Tibial nerve (tissue), 4 donors: ENCODE results near the gene SLC12A8. TPM values are rescaled to one million over a fixed set of nuclear protein-coding genes. Genes with fewer than 3 reads are reported as not detected.

Experiments
- DNase-seq, 2 donors: peaks; one replicate each; pipeline ENCODE4 v3.0.0-alpha.2; 2019; ENCODE audit warnings: low spot score in 2 of 2
- H3K27ac ChIP-seq, 4 donors: fragments of 200-600 bp; sonication (generic) in 3 of 4; one replicate each; pipeline ENCODE4 v1.5.1; 2017 to 2019; ENCODE audit warnings: mild to moderate bottlenecking in 1 of 4
- H3K27me3 ChIP-seq, 2 donors: fragments of 200-600 bp; sonication (generic) in 1 of 2; one replicate each; pipeline versions ENCODE4 v1.5.1 to v1.6.0; 2017 to 2019
- H3K36me3 ChIP-seq, 3 donors: fragments of 200-600 bp; sonication (generic); one replicate each; pipeline ENCODE4 v1.5.1; 2018 to 2019
- H3K4me1 ChIP-seq, 4 donors: fragments of 200-600 bp; sonication (generic) in 3 of 4; one replicate each; pipeline ENCODE4 v1.5.1; 2017 to 2019
- H3K4me3 ChIP-seq, 4 donors: fragments of 200-600 bp; sonication (generic) in 3 of 4; one replicate each; pipeline ENCODE4 v1.5.1; 2017 to 2019; ENCODE audit warnings: mild to moderate bottlenecking in 1 of 4, moderate library complexity in 1 of 4
- H3K9me3 ChIP-seq, 4 donors: fragments of 200-600 bp; sonication (generic) in 3 of 4; one replicate each; pipeline ENCODE4 v1.5.1; 2017 to 2019
- EP300 ChIP-seq, 2 donors: sonication (generic); formaldehyde crosslinking; IDR thresholded peaks; one replicate each; pipeline ENCODE4 v1.6.1; 2017; ENCODE audit warnings: antibody characterized with exemption in 2 of 2, mild to moderate bottlenecking in 1 of 2
- POLR2A ChIP-seq, 2 donors: fragments of 450-650 bp; IDR thresholded peaks; one replicate each; pipeline ENCODE4 v1.6.1; 2017; ENCODE audit warnings: antibody characterized with exemption in 2 of 2, mild to moderate bottlenecking in 2 of 2, moderate library complexity in 2 of 2
- WGBS, 2 donors: methylation state at CpG; one replicate each; pipeline ENCODE4 v1.1.5; 2018; 5-methylcytosine and 5-hydroxymethylcytosine counted together
- total RNA-seq, 4 donors: library from RNA; depleted of rRNA; stranded (reverse); fragments of >200 nt; gene quantifications; one replicate each; pipeline ENCODE4 v1.1.0, GENCODE V29; 2016
- TF ChIP-seq, protein P1 (sequence below), 5 experiments: fragments of 200-600 bp in 3 of 5; fragments of 450-650 bp in 2 of 5; sonication (generic) in 3 of 5; IDR thresholded peaks; one replicate each; pipeline ENCODE4 v1.5.1; 2016 to 2019; ENCODE audit warnings: antibody characterized with exemption in 5 of 5, mild to moderate bottlenecking in 3 of 5, moderate library complexity in 2 of 5

The SLC12A8 gene
- total RNA-seq, 4 donors from 2014 or later: 0.42 to 1.5 (median 0.84) TPM

- 78 to 84% methylated on average over 7 of the region's 7 CpGs for WGBS, 2 donors
- H3K27ac ChIP-seq: no peak overlapping the region
- no peaks in the 10 kb centered on the region for H3K27me3 ChIP-seq
- H3K36me3 ChIP-seq: no peaks in the 10 kb centered on the region
- H3K4me3 ChIP-seq: no peak overlapping the region
- DNase-seq: no peak
- H3K4me1 ChIP-seq: no peaks in the 10 kb centered on the region
- TF ChIP-seq EP300 (IDR thresholded peaks at IDR 0.05): no peak
- TF ChIP-seq POLR2A (IDR thresholded peaks at IDR 0.05): no peak
- TF ChIP-seq, protein P1, sequence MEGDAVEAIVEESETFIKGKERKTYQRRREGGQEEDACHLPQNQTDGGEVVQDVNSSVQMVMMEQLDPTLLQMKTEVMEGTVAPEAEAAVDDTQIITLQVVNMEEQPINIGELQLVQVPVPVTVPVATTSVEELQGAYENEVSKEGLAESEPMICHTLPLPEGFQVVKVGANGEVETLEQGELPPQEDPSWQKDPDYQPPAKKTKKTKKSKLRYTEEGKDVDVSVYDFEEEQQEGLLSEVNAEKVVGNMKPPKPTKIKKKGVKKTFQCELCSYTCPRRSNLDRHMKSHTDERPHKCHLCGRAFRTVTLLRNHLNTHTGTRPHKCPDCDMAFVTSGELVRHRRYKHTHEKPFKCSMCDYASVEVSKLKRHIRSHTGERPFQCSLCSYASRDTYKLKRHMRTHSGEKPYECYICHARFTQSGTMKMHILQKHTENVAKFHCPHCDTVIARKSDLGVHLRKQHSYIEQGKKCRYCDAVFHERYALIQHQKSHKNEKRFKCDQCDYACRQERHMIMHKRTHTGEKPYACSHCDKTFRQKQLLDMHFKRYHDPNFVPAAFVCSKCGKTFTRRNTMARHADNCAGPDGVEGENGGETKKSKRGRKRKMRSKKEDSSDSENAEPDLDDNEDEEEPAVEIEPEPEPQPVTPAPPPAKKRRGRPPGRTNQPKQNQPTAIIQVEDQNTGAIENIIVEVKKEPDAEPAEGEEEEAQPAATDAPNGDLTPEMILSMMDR (IDR thresholded peaks at IDR 0.05): no peak
- H3K9me3 ChIP-seq: no peaks in the 10 kb centered on the region
These were observed 139.1 kb downstream of the SLC12A8 start for GRCh38 chr3:125073390-125073905.

DNA sequence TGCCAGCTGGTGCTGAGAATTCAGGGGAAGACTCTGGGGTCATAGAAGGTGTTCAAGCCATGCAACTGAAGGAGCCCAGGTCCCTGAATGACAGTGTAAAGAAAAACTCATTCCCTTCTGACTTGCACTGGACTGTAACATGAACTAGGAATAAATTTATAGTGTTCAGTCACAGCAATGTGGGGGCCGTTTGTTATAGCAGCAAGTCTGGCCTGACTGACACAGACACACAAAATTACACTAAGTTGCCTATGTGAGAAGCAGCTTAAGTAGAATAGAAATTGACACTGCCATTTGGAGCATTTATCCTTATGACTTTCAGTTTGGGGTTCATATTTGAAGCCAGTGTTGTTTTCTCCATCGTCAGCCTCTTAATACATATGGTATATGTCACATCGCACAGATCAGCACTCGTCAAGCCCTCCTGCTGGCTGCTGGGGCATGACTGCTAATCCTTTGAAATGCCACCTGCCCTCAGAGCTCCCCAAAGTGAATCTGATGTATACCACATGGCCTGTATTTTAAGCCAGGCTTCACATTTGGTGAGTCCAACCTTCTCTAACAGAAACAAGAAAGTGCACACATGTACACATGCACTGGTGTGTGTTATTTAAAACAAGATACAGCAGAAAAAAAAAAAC, 139.7 kb downstream of the SLC12A8 start:
- Histone ChIP-seq H3K4me1 (no peaks in the 10 kb centered on the region), H3K27me3 (no peaks in the 10 kb centered on the region), H3K27ac (no peak overlapping the region), H3K4me3 (no peak overlapping the region), H3K36me3 (no peaks in the 10 kb centered on the region), H3K9me3 (no peaks in the 10 kb centered on the region)
- WGBS, 2 donors: 83 to 95% methylated on average over 4 of the region's 4 CpGs
- no peak for DNase-seq
- no peak for TF ChIP-seq EP300 (IDR thresholded peaks at IDR 0.05)
- TF ChIP-seq, protein P1 (IDR thresholded peaks at IDR 0.05): no peak
- no peak for TF ChIP-seq POLR2A (IDR thresholded peaks at IDR 0.05)

DNA sequence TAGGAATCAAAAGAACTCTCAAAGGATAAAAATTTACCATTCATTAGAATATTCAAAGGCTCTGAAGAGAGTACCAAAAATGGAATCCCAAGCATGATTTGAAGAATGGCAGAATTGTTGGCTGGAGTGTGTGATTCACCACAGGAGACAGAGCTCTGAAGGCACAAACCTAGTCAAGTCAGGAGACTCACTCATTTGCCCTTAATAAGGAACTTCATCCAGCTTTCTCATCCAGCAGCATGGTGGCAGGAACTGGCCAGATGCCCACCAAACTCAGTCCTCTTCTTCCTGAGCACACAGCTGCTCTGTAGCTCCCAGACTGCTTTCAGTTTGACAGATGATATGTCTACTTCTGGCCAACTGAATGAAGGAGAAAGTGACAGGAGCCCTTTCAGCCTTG, 140.2 kb downstream of the SLC12A8 start:
- no peaks in the 10 kb centered on the region for H3K4me1 ChIP-seq
- no peaks in the 10 kb centered on the region for H3K27me3 ChIP-seq
- H3K4me3 ChIP-seq: no peak overlapping the region
- TF ChIP-seq POLR2A (IDR thresholded peaks at IDR 0.05): no peak
- no peak for TF ChIP-seq EP300 (IDR thresholded peaks at IDR 0.05)
- TF ChIP-seq, protein P1 (IDR thresholded peaks at IDR 0.05): no peak
- H3K36me3 ChIP-seq: no peaks in the 10 kb centered on the region
- H3K27ac ChIP-seq: no peak overlapping the region
- DNase-seq: no peak
- H3K9me3 ChIP-seq: no peaks in the 10 kb centered on the region

- TF ChIP-seq EP300 (IDR thresholded peaks at IDR 0.05) (no peak), POLR2A (IDR thresholded peaks at IDR 0.05) (no peak)
- TF ChIP-seq, protein P1 (IDR thresholded peaks at IDR 0.05): no peak
- WGBS, 2 donors: 98% methylated on average over 7 of the region's 7 CpGs
- Histone ChIP-seq H3K36me3 (no peaks in the 10 kb centered on the region), H3K9me3 (no peaks in the 10 kb centered on the region), H3K4me3 (no peak overlapping the region), H3K4me1 (no peaks in the 10 kb centered on the region), H3K27me3 (no peaks in the 10 kb centered on the region), H3K27ac (no peak overlapping the region)
- DNase-seq: no peak
These were observed 142.4 kb downstream of the SLC12A8 start for GRCh38 chr3:125069968-125070745.

DNA sequence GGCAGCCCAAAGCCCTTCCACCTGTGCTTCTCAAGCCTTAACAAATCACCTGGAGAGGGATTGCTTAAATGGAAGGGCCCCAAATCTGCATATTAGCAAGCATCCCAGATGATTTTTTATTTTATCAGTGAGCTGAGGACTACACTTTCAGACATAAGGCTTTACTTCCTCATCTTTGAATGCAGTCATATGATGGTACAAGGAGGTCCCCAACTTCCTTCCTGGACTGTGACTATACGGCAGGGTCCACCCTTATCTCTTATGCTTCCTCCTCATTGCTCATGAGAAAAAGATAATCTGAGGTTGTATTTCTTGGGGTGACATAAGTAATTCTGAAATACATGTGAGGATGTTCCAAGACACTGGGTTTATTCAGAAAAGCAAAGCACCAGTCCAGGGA, 143.1 kb downstream of the SLC12A8 start:
- no peaks in the 10 kb centered on the region for H3K4me1 ChIP-seq
- H3K36me3 ChIP-seq: no peaks in the 10 kb centered on the region
- TF ChIP-seq, protein P1 (IDR thresholded peaks at IDR 0.05): no peak
- TF ChIP-seq POLR2A (IDR thresholded peaks at IDR 0.05): no peak
- TF ChIP-seq EP300 (IDR thresholded peaks at IDR 0.05): no peak
- 41 to 64% methylated on average over 1 of the region's 1 CpG for WGBS, 2 donors
- no peak overlapping the region for H3K4me3 ChIP-seq
- H3K27me3 ChIP-seq: no peaks in the 10 kb centered on the region
- DNase-seq: no peak
- no peak overlapping the region for H3K27ac ChIP-seq
- no peaks in the 10 kb centered on the region for H3K9me3 ChIP-seq
